ENCODE measurements around the gene TRAF1.

The TRAF1 gene

GRCh38 chr9:120950421-120951388 is 24.1 kb upstream of the TRAF1 start:
- H3K4me3 ChIP-seq (ENCODE audit: low read depth, low read length): no peak overlapping the region
- DNase-seq (ENCODE audit: low read depth): no peak
- TF ChIP-seq MAX (IDR thresholded peaks at IDR 0.05; ENCODE audit: low read depth, low read length): no peak
- TF ChIP-seq MYC (IDR thresholded peaks at IDR 0.05; ENCODE audit: low read depth, low read length): no peak
- TF ChIP-seq CTCF (IDR thresholded peaks at IDR 0.05; ENCODE audit: low read depth, low read length): no peak
- no peak for TF ChIP-seq POLR2A (IDR thresholded peaks at IDR 0.05; ENCODE audit: extremely low read depth, insufficient read length)

- no peak for TF ChIP-seq CTCF (IDR thresholded peaks at IDR 0.05; ENCODE audit: low read depth, low read length)
- TF ChIP-seq MAX (IDR thresholded peaks at IDR 0.05; ENCODE audit: low read depth, low read length): no peak
- TF ChIP-seq POLR2A (IDR thresholded peaks at IDR 0.05; ENCODE audit: extremely low read depth, insufficient read length): no peak
- TF ChIP-seq MYC (IDR thresholded peaks at IDR 0.05; ENCODE audit: low read depth, low read length): no peak
- DNase-seq (ENCODE audit: low read depth): no peak
- H3K4me3 ChIP-seq (ENCODE audit: low read depth, low read length): no peak overlapping the region
These were observed 22.7 kb upstream of the TRAF1 start for GRCh38 chr9:120949290-120949689.

GRCh38 chr9:120948824-120949223 is 22.2 kb upstream of the TRAF1 start:
- DNase-seq (ENCODE audit: low read depth): no peak
- H3K4me3 ChIP-seq (ENCODE audit: low read depth, low read length): no peak overlapping the region
- TF ChIP-seq CTCF (IDR thresholded peaks at IDR 0.05; ENCODE audit: low read depth, low read length) (no peak), POLR2A (IDR thresholded peaks at IDR 0.05; ENCODE audit: extremely low read depth, insufficient read length) (no peak), MYC (IDR thresholded peaks at IDR 0.05; ENCODE audit: low read depth, low read length) (no peak), MAX (IDR thresholded peaks at IDR 0.05; ENCODE audit: low read depth, low read length) (no peak)

GRCh38 chr9:120947222-120947621 is 20.6 kb upstream of the TRAF1 start:
- TF ChIP-seq MAX (IDR thresholded peaks at IDR 0.05; ENCODE audit: low read depth, low read length) (no peak), POLR2A (IDR thresholded peaks at IDR 0.05; ENCODE audit: extremely low read depth, insufficient read length) (no peak), MYC (IDR thresholded peaks at IDR 0.05; ENCODE audit: low read depth, low read length) (no peak), CTCF (IDR thresholded peaks at IDR 0.05; ENCODE audit: low read depth, low read length) (no peak)
- DNase-seq (ENCODE audit: low read depth): no peak

GRCh38 chr9:120946259-120946658 is 19.7 kb upstream of the TRAF1 start:
- H3K4me3 ChIP-seq (ENCODE audit: low read depth, low read length): no peak overlapping the region
- TF ChIP-seq MYC (IDR thresholded peaks at IDR 0.05; ENCODE audit: low read depth, low read length) (no peak), POLR2A (IDR thresholded peaks at IDR 0.05; ENCODE audit: extremely low read depth, insufficient read length) (no peak), MAX (IDR thresholded peaks at IDR 0.05; ENCODE audit: low read depth, low read length) (no peak), CTCF (IDR thresholded peaks at IDR 0.05; ENCODE audit: low read depth, low read length) (no peak)
- no peak for DNase-seq (ENCODE audit: low read depth)

More at GRCh38 chr9:120947222-120947621, 20.6 kb upstream of the TRAF1 start:
- no peak overlapping the region for H3K4me3 ChIP-seq (ENCODE audit: low read depth, low read length)

All from NB4 (cell line).